Heart left ventricle (tissue), 16 donors: Measurements from ENCODE around the gene UXT. TPM values are rescaled to one million over a fixed set of nuclear protein-coding genes. Genes with fewer than 3 reads are reported as not detected.
"Not testable (repeated sequence)": the region's sequence is repeated elsewhere in the genome, so short reads cannot be mapped to it uniquely, and the experiment has no call there.

Experiments
- ATAC-seq, 4 donors: fragments of 200-7000 bp; cut with Tn5 transposase; one replicate each; pipeline ENCODE4 v1.9.1; 2020 to 2022; ENCODE audit warnings: moderate library complexity in 4 of 4, mild to moderate bottlenecking in 3 of 4, moderate number of reproducible peaks in 1 of 4
- DNase-seq, 5 donors: peaks; one replicate each; pipeline ENCODE4 v3.0.0-alpha.2; 2020
- H3K27ac ChIP-seq, 12 donors: fragments of 200-600 bp; sonication (generic) in 4 of 12; one replicate each; pipeline versions ENCODE4 v1.5.0 to v1.8.0; 2016 to 2022; ENCODE audit warnings: mild to moderate bottlenecking in 2 of 12
- H3K27me3 ChIP-seq, 9 donors: fragments of 200-600 bp; sonication (generic) in 2 of 9; one replicate each; pipeline versions ENCODE4 v1.5.1 to v1.8.0; 2016 to 2022; ENCODE audit warnings: mild to moderate bottlenecking in 3 of 9
- H3K36me3 ChIP-seq, 9 donors: fragments of 200-600 bp; sonication (generic) in 2 of 9; one replicate each; pipeline versions ENCODE4 v1.5.0 to v1.8.0; 2018 to 2022; ENCODE audit warnings: mild to moderate bottlenecking in 2 of 9
- H3K4me1 ChIP-seq, 12 donors: fragments of 200-600 bp; sonication (generic) in 4 of 12; one replicate each; pipeline versions ENCODE4 v1.5.0 to v1.8.0; 2016 to 2022; ENCODE audit warnings: mild to moderate bottlenecking in 3 of 12
- H3K4me3 ChIP-seq, 12 donors: fragments of 200-600 bp; sonication (generic) in 4 of 12; one replicate each; pipeline versions ENCODE4 v1.5.0 to v1.8.0; 2017 to 2022; ENCODE audit warnings: mild to moderate bottlenecking in 9 of 12, moderate library complexity in 4 of 12
- H3K9me3 ChIP-seq, 12 donors: fragments of 200-600 bp; sonication (generic) in 4 of 12; one replicate each; pipeline versions ENCODE4 v1.5.0 to v1.8.0; 2016 to 2022; ENCODE audit warnings: mild to moderate bottlenecking in 1 of 12
- CTCF ChIP-seq, 12 donors: fragments of 200-600 bp; sonication (generic) in 4 of 12; IDR thresholded peaks; one replicate each; pipeline versions ENCODE4 v1.5.0 to v1.8.0; 2018 to 2022; ENCODE audit warnings: antibody characterized with exemption in 12 of 12, mild to moderate bottlenecking in 5 of 12
- POLR2A ChIP-seq, 2 donors: fragments of 450-650 bp; IDR thresholded peaks; one replicate each; pipeline ENCODE4 v1.6.1; 2017; ENCODE audit warnings: antibody characterized with exemption in 2 of 2, mild to moderate bottlenecking in 2 of 2, moderate library complexity in 2 of 2
- WGBS, 4 donors: extraction: QIAGEN DNeasy Blood & Tissue Kit in 2 of 4; methylation state at CpG; one replicate each; pipeline versions ENCODE4 v1.1.5 to v1.1.7; 2013 to 2018; 5-methylcytosine and 5-hydroxymethylcytosine counted together
- intact Hi-C, 10 donors: fragments of 100-400 bp; cut with DNase I; formaldehyde crosslinking; loops; one replicate each; pipeline versions ENCODE4 v1.11.1 to v1.14.2; 2022
- polyA plus RNA-seq, 2 donors: library from polyadenylated mRNA; stranded (reverse); fragments of 200-250 nt; gene quantifications; one replicate each; pipeline ENCODE4 v1.2.3, GENCODE V29; 2013
- total RNA-seq, 9 donors: library from RNA; depleted of rRNA in 2 of 9; stranded (reverse); fragments of >200 nt in 2 of 9; fragmentation: NEBNext Ultra II Directional in 3 of 9; extraction: Animal tissue kit (Norgen Biotek cat#: 25700) in 3 of 9; gene quantifications; one replicate each; pipeline versions ENCODE4 v1.1.0 to v1.2.4, GENCODE V29; 2016 to 2023
- donor health status: ischemic (EF 13 %, LVEDD 7.1; RV severe dilation, severe dysfunction).
- donor health status: healthy with polysubstance abuse.
- donor health status: DM: no; HTN: yes; CAD: no.
- donor health status: DM: no; HTN: no; CAD: no.
- donor health status: ischemic (EF 25% LVEDD 6.9; RV normal size, moderate dysfunction).
- donor health status: ischemic (EF 25% LVEDD 5.7; RV mildly dilated, moderate dysfunction).
- donor health status: healthy.
- donor health status: DM: yes; HTN: yes; CAD: no.
- donor health status: ischemic (EF 35%, LVEDD 5.7; RV mildly dilated, moderate dysfunction).
- donor health status: nonischemic (EF 11% LVEDD 7.7; RV severe dilation, severe dysfunction).
- donor health status: DM: yes; HTN: yes; CAD: no.
- donor health status: PGD.
- donor health status: ischemic (EF 29% LVEDD 5.4; RV normal size, mild dysfunction).
- donor health status: nonischemic (EF 23%, LVEDD 6.1; RV moderate dilation, normal function).

Gene UXT
- total and polyA plus RNA-seq, 11 donors: 74.4 to 193 (median 97.7) TPM

GRCh38 chrX:47607091-47607490 is 51.9 kb downstream of the UXT start:
- no peak for ATAC-seq
- TF ChIP-seq POLR2A (IDR thresholded peaks at IDR 0.05) (no peak), CTCF (IDR thresholded peaks at IDR 0.05) (no peak)
- intact Hi-C loops: no loop called here

GRCh38 chrX:47605024-47605423 is 54.0 kb downstream of the UXT start:
- intact Hi-C loops: no loop called here
- peaks cover 0 to 8% (median 0%) of the 10 kb centered on the region in 9 donors for H3K27me3 ChIP-seq
- H3K9me3 ChIP-seq: peaks cover 0 to 8% (median 0%) of the 10 kb centered on the region in 12 donors
- no peak overlapping the region for H3K4me3 ChIP-seq
- H3K36me3 ChIP-seq: no peaks in the 10 kb centered on the region
- no peak for DNase-seq
- H3K27ac ChIP-seq: no peak overlapping the region
- no peaks in the 10 kb centered on the region for H3K4me1 ChIP-seq
- ATAC-seq: no peak
- TF ChIP-seq CTCF (IDR thresholded peaks at IDR 0.05): no peak
- no peak for TF ChIP-seq POLR2A (IDR thresholded peaks at IDR 0.05)
- 49 to 66% (median 63%) methylated on average over 9 of the region's 9 CpGs for WGBS, 4 donors

More at GRCh38 chrX:47607091-47607490, 51.9 kb downstream of the UXT start:
- H3K9me3 ChIP-seq: no peaks in the 10 kb centered on the region
- peaks cover 0 to 7% (median 0%) of the 10 kb centered on the region in 9 donors for H3K27me3 ChIP-seq
- no peak overlapping the region for H3K27ac ChIP-seq
- H3K36me3 ChIP-seq: no peaks in the 10 kb centered on the region
- no peak for DNase-seq
- no peaks in the 10 kb centered on the region for H3K4me1 ChIP-seq
- no peak overlapping the region for H3K4me3 ChIP-seq

- H3K4me1 ChIP-seq, H3K36me3 ChIP-seq, H3K4me3 ChIP-seq, H3K27ac ChIP-seq, DNase-seq, intact Hi-C loops, H3K27me3 ChIP-seq, ATAC-seq: not testable (repeated sequence)
- peaks cover 0 to 20% (median 0%) of the 10 kb centered on the region in 12 donors for H3K9me3 ChIP-seq
- WGBS, 4 donors: 93 to 96% (median 94%) methylated on average over 4 of the region's 4 CpGs
These were observed 55.9 kb downstream of the UXT start for GRCh38 chrX:47603125-47603524.

Other genes starting within 250 kb of the UXT start
- 10 to 100 TPM; 10.3 to 19.6 (median 13.1) TPM for gene ZNF41, start 176.0 kb downstream of the UXT start, total RNA-seq
- gene ZNF41, start 176.0 kb downstream of the UXT start, polyA plus RNA-seq: 1 to 10 TPM; 4.6 to 6.7 TPM
- gene ARAF, start 98.0 kb downstream of the UXT start, total RNA-seq: 10 to 100 TPM; 68.3 to 97.6 (median 85.1) TPM
- 10 to 100 TPM; 36.3 to 70.7 TPM for gene ARAF, start 98.0 kb downstream of the UXT start, polyA plus RNA-seq
- gene TIMP1, start 76.7 kb downstream of the UXT start, total RNA-seq: 100 to 1,000 TPM in 5 of 9 donors, 10 to 100 TPM in 4; 52.5 to 864 (median 177) TPM
- 100 to 1,000 TPM in 1 of 2 donors, 10 to 100 TPM in 1; 83.9 to 398 TPM for gene TIMP1, start 76.7 kb downstream of the UXT start, polyA plus RNA-seq
- 10 to 100 TPM in 5 of 9 donors, 1 to 10 TPM in 4; 7.1 to 20.5 (median 11.2) TPM for gene SYN1, start 39.3 kb downstream of the UXT start, total RNA-seq
- 10 to 100 TPM; 11.3 to 20.5 TPM for gene SYN1, start 39.3 kb downstream of the UXT start, polyA plus RNA-seq
- gene CFP, start 29.2 kb downstream of the UXT start, total RNA-seq: 10 to 100 TPM in 2 of 9 donors, 1 to 10 TPM in 6, under 1 TPM in 1; 0.98 to 24.7 (median 1.9) TPM
- gene CFP, start 29.2 kb downstream of the UXT start, polyA plus RNA-seq: 1 to 10 TPM; 1.2 to 1.6 TPM
- gene ELK1, start 8.6 kb downstream of the UXT start, total RNA-seq: 10 to 100 TPM; 23.7 to 35.3 (median 29.7) TPM
- gene ELK1, start 8.6 kb downstream of the UXT start, polyA plus RNA-seq: 10 to 100 TPM in 1 of 2 donors, 1 to 10 TPM in 1; 9.9 to 67.2 TPM
- 1 to 10 TPM; 2.9 to 8.9 (median 6.9) TPM for gene ZNF81, start 177.7 kb upstream of the UXT start, total RNA-seq
- gene ZNF81, start 177.7 kb upstream of the UXT start, polyA plus RNA-seq: 1 to 10 TPM; 2.5 to 3.5 TPM